Thyroid gland (tissue), 4 donors: ENCODE data around the gene ACAP2.

Experiments used
- CTCF ChIP-seq, 6 experiments: fragments of 200-600 bp in 3 of 6; fragments of 450-650 bp in 3 of 6; sonication (generic) in 3 of 6; IDR thresholded peaks; one replicate each; pipeline ENCODE4 v1.5.1; 2016 to 2019; ENCODE audit warnings: antibody characterized with exemption in 6 of 6, mild to moderate bottlenecking in 2 of 6, inconsistent platforms in 1 of 6, moderate library complexity in 1 of 6
- POLR2A ChIP-seq, 2 donors: fragments of 450-650 bp; IDR thresholded peaks; one replicate each; pipeline ENCODE4 v1.6.1; 2017; ENCODE audit warnings: antibody characterized with exemption in 2 of 2, mild to moderate bottlenecking in 2 of 2, moderate library complexity in 1 of 2

DNA sequence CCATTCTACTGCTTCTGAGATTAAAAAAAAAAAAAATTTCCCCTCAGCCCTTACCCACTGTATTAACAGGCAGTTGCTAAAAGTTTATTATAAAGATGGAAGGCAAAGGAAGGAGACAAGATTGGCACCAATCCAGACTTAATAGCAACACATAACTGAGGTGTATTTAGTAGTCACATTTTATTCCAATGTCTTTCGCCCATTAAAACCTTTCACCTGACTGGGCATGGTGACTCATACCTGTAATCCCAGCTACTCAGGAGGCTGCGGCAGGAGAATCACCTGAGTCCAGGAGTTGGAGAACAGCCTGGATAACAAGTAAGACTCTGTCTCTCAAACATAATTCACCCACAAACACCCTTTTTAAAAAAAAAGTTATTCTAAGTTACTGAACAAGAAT lies 4.4 kb downstream of the ACAP2 start:
- TF ChIP-seq CTCF (IDR thresholded peaks at IDR 0.05) (no peak), POLR2A (IDR thresholded peaks at IDR 0.05) (no peak)
